HL-60 (cell line): Measurements from ENCODE around the gene APOL2.

ENCODE experiments used
- CTCF ChIP-seq: IDR thresholded peaks from one replicate; pipeline ENCODE4 v1.5.1; 2011; ENCODE audit warnings: low read length, control low read depth, inconsistent platforms; ENCODE audit not compliant: insufficient read depth
- GABPA ChIP-seq: IDR thresholded peaks from 2 replicates; pipeline ENCODE4 v1.6.1; 2012; ENCODE audit warnings: low read depth
- POLR2AphosphoS5 ChIP-seq: IDR thresholded peaks from 2 replicates; pipeline ENCODE4 v1.6.1; 2012; ENCODE audit warnings: low read depth
- REST ChIP-seq: IDR thresholded peaks from 2 replicates; pipeline ENCODE4 v1.6.1; 2012; ENCODE audit warnings: low read depth; ENCODE audit not compliant: insufficient replicate concordance
- SPI1 ChIP-seq: IDR thresholded peaks from 2 replicates; pipeline ENCODE4 v1.6.1; 2012; ENCODE audit warnings: low read depth, mild to moderate bottlenecking, borderline replicate concordance

GRCh38 chr22:36235585-36235984 lies 3.7 kb downstream of the APOL2 start:
- TF ChIP-seq CTCF (no peak), GABPA (no peak), POLR2AphosphoS5 (no peak), REST (no peak), SPI1 (no peak)
